HEK293 (cell line): ENCODE results near the gene C12orf57.

Source experiments
- ATF2 ChIP-seq: fragments of 450-650 bp; formaldehyde crosslinking; IDR thresholded peaks from 2 replicates; pipeline ENCODE4 v1.5.1; 2016; ENCODE audit warnings: missing biosample characterization, missing genetic modification characterization, low read depth
- CTCF ChIP-seq: fragments of 450-650 bp; formaldehyde crosslinking; IDR thresholded peaks from 2 replicates; pipeline ENCODE4 v1.5.1; 2016; ENCODE audit warnings: missing biosample characterization, missing genetic modification characterization
- KLF10 ChIP-seq: fragments of 450-650 bp; IDR thresholded peaks from 2 replicates; pipeline ENCODE4 v1.5.1; 2018; ENCODE audit warnings: missing biosample characterization, mild to moderate bottlenecking, missing genetic modification characterization
- SETDB1 ChIP-seq: IDR thresholded peaks from one replicate; pipeline ENCODE4 v1.6.1; 2017; ENCODE audit warnings: mild to moderate bottlenecking, low read length, moderate library complexity, mixed read lengths; ENCODE audit not compliant: insufficient read length
- TCF7L2 ChIP-seq: IDR thresholded peaks from 2 replicates; pipeline ENCODE4 v1.6.1; 2011; ENCODE audit warnings: low read depth, mild to moderate bottlenecking, inconsistent platforms, low read length, moderate library complexity, borderline replicate concordance
- ZNF138 ChIP-seq: fragments of 450-650 bp; formaldehyde crosslinking; IDR thresholded peaks from 2 replicates; pipeline ENCODE4 v1.5.1; 2016; ENCODE audit warnings: missing biosample characterization, missing genetic modification characterization, borderline replicate concordance
- ZNF146 ChIP-seq: fragments of 450-650 bp; formaldehyde crosslinking; IDR thresholded peaks from 2 replicates; pipeline ENCODE4 v1.5.1; 2016; ENCODE audit warnings: missing biosample characterization, missing genetic modification characterization
- ZNF785 ChIP-seq: fragments of 450-650 bp; formaldehyde crosslinking; IDR thresholded peaks from 2 replicates; pipeline ENCODE4 v1.5.1; 2016; ENCODE audit warnings: missing biosample characterization, missing genetic modification characterization
- TF ChIP-seq, protein P1 (sequence below): fragments of 450-650 bp; formaldehyde crosslinking; IDR thresholded peaks from 2 replicates; pipeline ENCODE4 v1.5.1; 2016; ENCODE audit warnings: missing biosample characterization, missing genetic modification characterization, borderline replicate concordance
- TF ChIP-seq, protein P2 (sequence below): fragments of 450-650 bp; formaldehyde crosslinking; IDR thresholded peaks from 2 replicates; pipeline ENCODE4 v1.5.1; 2016; ENCODE audit warnings: missing biosample characterization, missing genetic modification characterization

- TF ChIP-seq SETDB1: no peak
- TF ChIP-seq, protein P1, sequence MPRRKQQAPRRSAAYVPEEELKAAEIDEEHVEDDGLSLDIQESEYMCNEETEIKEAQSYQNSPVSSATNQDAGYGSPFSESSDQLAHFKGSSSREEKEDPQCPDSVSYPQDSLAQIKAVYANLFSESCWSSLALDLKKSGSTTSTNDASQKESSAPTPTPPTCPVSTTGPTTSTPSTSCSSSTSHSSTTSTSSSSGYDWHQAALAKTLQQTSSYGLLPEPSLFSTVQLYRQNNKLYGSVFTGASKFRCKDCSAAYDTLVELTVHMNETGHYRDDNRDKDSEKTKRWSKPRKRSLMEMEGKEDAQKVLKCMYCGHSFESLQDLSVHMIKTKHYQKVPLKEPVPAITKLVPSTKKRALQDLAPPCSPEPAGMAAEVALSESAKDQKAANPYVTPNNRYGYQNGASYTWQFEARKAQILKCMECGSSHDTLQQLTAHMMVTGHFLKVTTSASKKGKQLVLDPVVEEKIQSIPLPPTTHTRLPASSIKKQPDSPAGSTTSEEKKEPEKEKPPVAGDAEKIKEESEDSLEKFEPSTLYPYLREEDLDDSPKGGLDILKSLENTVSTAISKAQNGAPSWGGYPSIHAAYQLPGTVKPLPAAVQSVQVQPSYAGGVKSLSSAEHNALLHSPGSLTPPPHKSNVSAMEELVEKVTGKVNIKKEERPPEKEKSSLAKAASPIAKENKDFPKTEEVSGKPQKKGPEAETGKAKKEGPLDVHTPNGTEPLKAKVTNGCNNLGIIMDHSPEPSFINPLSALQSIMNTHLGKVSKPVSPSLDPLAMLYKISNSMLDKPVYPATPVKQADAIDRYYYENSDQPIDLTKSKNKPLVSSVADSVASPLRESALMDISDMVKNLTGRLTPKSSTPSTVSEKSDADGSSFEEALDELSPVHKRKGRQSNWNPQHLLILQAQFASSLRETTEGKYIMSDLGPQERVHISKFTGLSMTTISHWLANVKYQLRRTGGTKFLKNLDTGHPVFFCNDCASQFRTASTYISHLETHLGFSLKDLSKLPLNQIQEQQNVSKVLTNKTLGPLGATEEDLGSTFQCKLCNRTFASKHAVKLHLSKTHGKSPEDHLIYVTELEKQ (tag by site-specific recombination): no peak
- no peak for TF ChIP-seq ZNF785 (tag by site-specific recombination)
- TF ChIP-seq CTCF: no peak
- TF ChIP-seq, protein P2, sequence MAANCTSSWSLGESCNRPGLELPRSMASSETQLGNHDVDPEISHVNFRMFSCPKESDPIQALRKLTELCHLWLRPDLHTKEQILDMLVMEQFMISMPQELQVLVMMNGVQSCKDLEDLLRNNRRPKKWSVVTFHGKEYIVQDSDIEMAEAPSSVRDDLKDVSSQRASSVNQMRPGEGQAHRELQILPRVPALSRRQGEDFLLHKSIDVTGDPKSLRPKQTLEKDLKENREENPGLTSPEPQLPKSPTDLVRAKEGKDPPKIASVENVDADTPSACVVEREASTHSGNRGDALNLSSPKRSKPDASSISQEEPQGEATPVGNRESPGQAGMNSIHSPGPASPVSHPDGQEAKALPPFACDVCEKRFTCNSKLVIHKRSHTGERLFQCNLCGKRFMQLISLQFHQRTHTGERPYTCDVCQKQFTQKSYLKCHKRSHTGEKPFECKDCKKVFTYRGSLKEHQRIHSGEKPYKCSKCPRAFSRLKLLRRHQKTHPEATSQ (tag by site-specific recombination): no peak
- TF ChIP-seq TCF7L2: no peak
- no peak for TF ChIP-seq KLF10
- no peak for TF ChIP-seq ZNF146 (tag by site-specific recombination)
- no peak for TF ChIP-seq ATF2 (tag by site-specific recombination)
- TF ChIP-seq ZNF138: no peak
These were observed 31.5 kb upstream of the C12orf57 start for GRCh38 chr12:6912164-6912935.
